CD4-positive, alpha-beta T cell (primary cell): Measurements from ENCODE around the gene FASTK. TPM values are rescaled to one million over a fixed set of nuclear protein-coding genes. Genes with fewer than 3 reads are reported as not detected.

Experiments
- ATAC-seq: fragments of 200-7000 bp; cut with Tn5 transposase; one replicate; pipeline ENCODE4 v1.10.0; 2022; ENCODE audit warnings: mild to moderate bottlenecking; ENCODE audit not compliant: poor library complexity
- CTCF ChIA-PET: fragments of 350-600 bp; sonication (Branson Sonifier 250); formaldehyde crosslinking; loops from one replicate; lab custom pipeline; 2021; ENCODE audit warnings: antibody characterized with exemption, inconsistent platforms; lab: Charles Lee
- POLR2A ChIA-PET: fragments of 350-600 bp; sonication (Branson Sonifier 250); formaldehyde crosslinking; loops from one replicate; lab custom pipeline; 2021; ENCODE audit warnings: antibody characterized with exemption, inconsistent platforms; lab: Charles Lee
- DNase-seq, 14 experiments: peaks; one replicate each; pipeline ENCODE4 v3.0.0-alpha.2; 2013 to 2020; ENCODE audit warnings: mixed read lengths in 2 of 14
- H3K27ac ChIP-seq, 2 donors: one replicate each; pipeline versions ENCODE4 v1.5.1 to v1.7.0; 2013; ENCODE audit warnings: low read length in 2 of 2, low read depth in 1 of 2, mild to moderate bottlenecking in 1 of 2
- H3K27me3 ChIP-seq, 2 experiments: 1 replicate in 1 of 2; 2 replicates in 1 of 2; pipeline versions ENCODE4 v1.6.1 to v1.7.0; 2013; ENCODE audit warnings: low read length in 2 of 2, control low read depth in 1 of 2, mild to moderate bottlenecking in 1 of 2, moderate library complexity in 1 of 2; ENCODE audit not compliant: insufficient read depth in 2 of 2, control insufficient read depth in 1 of 2
- H3K36me3 ChIP-seq: one replicate; pipeline ENCODE4 v1.6.1; 2013; ENCODE audit warnings: low read length, control low read depth; ENCODE audit not compliant: insufficient read depth
- H3K4me1 ChIP-seq: one replicate; pipeline ENCODE4 v1.6.1; 2013; ENCODE audit warnings: low read length, control low read depth; ENCODE audit not compliant: insufficient read depth
- H3K4me3 ChIP-seq: one replicate; pipeline ENCODE4 v1.5.1; 2013; ENCODE audit warnings: mild to moderate bottlenecking, low read length, moderate library complexity
- H3K9me3 ChIP-seq, 2 experiments: 1 replicate in 1 of 2; 2 replicates in 1 of 2; pipeline versions ENCODE4 v1.6.1 to v1.7.0; 2013; ENCODE audit warnings: low read length in 2 of 2, mild to moderate bottlenecking in 2 of 2, control low read depth in 1 of 2, moderate library complexity in 1 of 2; ENCODE audit not compliant: control insufficient read depth in 1 of 2, insufficient read depth in 1 of 2
- H3K27ac Mint-ChIP-seq: one replicate; pipeline ENCODE4 v1.8.0; 2020; ENCODE audit warnings: mixed read lengths
- H3K27me3 Mint-ChIP-seq: one replicate; pipeline ENCODE4 v1.8.0; 2021; ENCODE audit warnings: mixed read lengths
- H3K36me3 Mint-ChIP-seq: one replicate; pipeline ENCODE4 v1.8.0; 2021; ENCODE audit warnings: low read depth, mixed read lengths
- H3K4me1 Mint-ChIP-seq: one replicate; pipeline ENCODE4 v1.8.0; 2021; ENCODE audit warnings: low read depth, mixed read lengths
- H3K4me3 Mint-ChIP-seq: one replicate; pipeline ENCODE4 v1.8.0; 2020; ENCODE audit warnings: mild to moderate bottlenecking, mixed read lengths
- H3K9me3 Mint-ChIP-seq: one replicate; pipeline ENCODE4 v1.8.0; 2020; ENCODE audit warnings: mixed read lengths
- CTCF ChIP-seq: fragments of 200-600 bp; IDR thresholded peaks from one replicate; pipeline ENCODE4 v1.8.0; 2022; ENCODE audit warnings: antibody characterized with exemption, mild to moderate bottlenecking
- intact Hi-C, 2 experiments: fragments of 100-400 bp; cut with DNase I in 1 of 2; cut with micrococcal nuclease in 1 of 2; formaldehyde crosslinking; loops; one replicate each; pipeline versions ENCODE4 v1.15.1 to v1.9.0; 2023 to 2025; cut with DNase I, micrococcal nuclease
- total RNA-seq, 174 experiments: library from RNA in 2 of 174; stranded (reverse) in 2 of 174; gene quantifications; one replicate each; pipeline ENCODE4 v1.2.3 and lab custom pipeline; 2021 to 2026

Gene FASTK
- total RNA-seq, 2 experiments from 2014 or later: 82.2 to 84.2 TPM

- Histone ChIP-seq H3K9me3 (no peaks in the 10 kb centered on the region), H3K4me3 (no peak overlapping the region), H3K36me3 (no peaks in the 10 kb centered on the region), H3K27me3 (no peaks in the 10 kb centered on the region), H3K27ac (no peak overlapping the region), H3K4me1 (no peaks in the 10 kb centered on the region)
- no peak for ATAC-seq
- H3K27ac Mint-ChIP-seq: no peak overlapping the region
- CTCF ChIA-PET: interaction anchor here (1.1 kb wide), 1 partner anchor 20 kb away, joined by 3 read pairs; no protein-coding TSS in a partner anchor
- H3K4me1 Mint-ChIP-seq: no peaks in the 10 kb centered on the region
- no peak overlapping the region for H3K4me3 Mint-ChIP-seq
- H3K36me3 Mint-ChIP-seq: no peaks in the 10 kb centered on the region
- no peak for TF ChIP-seq CTCF
- intact Hi-C loops: no loop called here
- H3K27me3 Mint-ChIP-seq: no peaks in the 10 kb centered on the region
- POLR2A ChIA-PET: interaction anchor here (0.6 kb wide), 1 partner anchor 48 kb away, joined by 3 read pairs; no protein-coding TSS in a partner anchor
- no peak for DNase-seq
- no peaks in the 10 kb centered on the region for H3K9me3 Mint-ChIP-seq
Observed at GRCh38 chr7:151104411-151105235, 24.0 kb upstream of the FASTK start.

- no peaks in the 10 kb centered on the region for H3K9me3 ChIP-seq
- DNase-seq: no peak
- H3K27me3 Mint-ChIP-seq: no peaks in the 10 kb centered on the region
- ChIA-PET CTCF (no interaction called here), POLR2A (no interaction called here)
- no peak overlapping the region for H3K27ac Mint-ChIP-seq
- H3K36me3 ChIP-seq: no peaks in the 10 kb centered on the region
- H3K4me1 ChIP-seq: no peaks in the 10 kb centered on the region
- H3K9me3 Mint-ChIP-seq: no peaks in the 10 kb centered on the region
- H3K4me3 Mint-ChIP-seq: no peak overlapping the region
- intact Hi-C loops: no loop called here
- TF ChIP-seq CTCF: no peak
- ATAC-seq: no peak
- H3K27ac ChIP-seq: no peak overlapping the region
- H3K4me3 ChIP-seq: no peak overlapping the region
- no peaks in the 10 kb centered on the region for H3K36me3 Mint-ChIP-seq
- H3K27me3 ChIP-seq: no peaks in the 10 kb centered on the region
- no peaks in the 10 kb centered on the region for H3K4me1 Mint-ChIP-seq
Observed at GRCh38 chr7:151103973-151104372, 23.4 kb upstream of the FASTK start.

DNA sequence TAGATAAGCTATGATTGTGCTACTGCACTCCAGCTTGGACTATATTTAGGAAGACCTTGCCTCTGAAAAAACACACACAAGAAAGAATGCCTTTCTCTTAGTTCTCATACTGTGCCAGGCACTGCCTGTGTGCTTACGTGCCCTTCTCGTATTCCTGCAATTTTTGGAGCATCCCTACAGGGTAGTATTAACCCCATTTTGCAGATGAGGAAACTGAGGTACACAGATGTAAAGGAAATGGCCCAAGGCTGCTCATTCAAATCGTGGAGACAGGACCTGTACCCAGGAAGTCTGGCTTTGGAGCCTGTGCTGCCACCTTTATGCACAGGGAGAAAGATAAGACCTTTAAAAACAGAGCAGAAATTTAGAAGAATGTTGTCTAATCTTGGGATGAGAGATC is 22.4 kb upstream of the FASTK start:
- DNase-seq (no peak), ATAC-seq (no peak)
- Histone ChIP-seq H3K27me3 (no peaks in the 10 kb centered on the region), H3K4me3 (no peak overlapping the region), H3K27ac (no peak overlapping the region), H3K36me3 (no peaks in the 10 kb centered on the region), H3K4me1 (no peaks in the 10 kb centered on the region), H3K9me3 (no peaks in the 10 kb centered on the region)
- H3K4me3 Mint-ChIP-seq: no peak overlapping the region
- no peaks in the 10 kb centered on the region for H3K27me3 Mint-ChIP-seq
- H3K27ac Mint-ChIP-seq: no peak overlapping the region
- H3K4me1 Mint-ChIP-seq: no peaks in the 10 kb centered on the region
- no peak for TF ChIP-seq CTCF
- CTCF ChIA-PET: no interaction called here
- H3K9me3 Mint-ChIP-seq: no peaks in the 10 kb centered on the region
- no peaks in the 10 kb centered on the region for H3K36me3 Mint-ChIP-seq
- POLR2A ChIA-PET: no interaction called here
- intact Hi-C loops: no loop called here
